CD4-positive, alpha-beta T cell treated with Interleukin-6 at 100 ng/mL for 8 hours (primary cell): ENCODE measurements around the gene NADK2.
"Not testable (repeated sequence)": the region's sequence is repeated elsewhere in the genome, so short reads cannot be mapped to it uniquely, and the experiment has no call there.

ENCODE experiments used
- DNase-seq: peaks from one replicate; pipeline ENCODE4 v3.0.0-alpha.2; 2020; ENCODE audit warnings: mixed read lengths, low spot score

Gene NADK2, protein sequence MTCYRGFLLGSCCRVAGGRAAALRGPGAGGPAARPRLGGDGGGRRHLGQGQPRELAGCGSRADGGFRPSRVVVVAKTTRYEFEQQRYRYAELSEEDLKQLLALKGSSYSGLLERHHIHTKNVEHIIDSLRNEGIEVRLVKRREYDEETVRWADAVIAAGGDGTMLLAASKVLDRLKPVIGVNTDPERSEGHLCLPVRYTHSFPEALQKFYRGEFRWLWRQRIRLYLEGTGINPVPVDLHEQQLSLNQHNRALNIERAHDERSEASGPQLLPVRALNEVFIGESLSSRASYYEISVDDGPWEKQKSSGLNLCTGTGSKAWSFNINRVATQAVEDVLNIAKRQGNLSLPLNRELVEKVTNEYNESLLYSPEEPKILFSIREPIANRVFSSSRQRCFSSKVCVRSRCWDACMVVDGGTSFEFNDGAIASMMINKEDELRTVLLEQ

DNA sequence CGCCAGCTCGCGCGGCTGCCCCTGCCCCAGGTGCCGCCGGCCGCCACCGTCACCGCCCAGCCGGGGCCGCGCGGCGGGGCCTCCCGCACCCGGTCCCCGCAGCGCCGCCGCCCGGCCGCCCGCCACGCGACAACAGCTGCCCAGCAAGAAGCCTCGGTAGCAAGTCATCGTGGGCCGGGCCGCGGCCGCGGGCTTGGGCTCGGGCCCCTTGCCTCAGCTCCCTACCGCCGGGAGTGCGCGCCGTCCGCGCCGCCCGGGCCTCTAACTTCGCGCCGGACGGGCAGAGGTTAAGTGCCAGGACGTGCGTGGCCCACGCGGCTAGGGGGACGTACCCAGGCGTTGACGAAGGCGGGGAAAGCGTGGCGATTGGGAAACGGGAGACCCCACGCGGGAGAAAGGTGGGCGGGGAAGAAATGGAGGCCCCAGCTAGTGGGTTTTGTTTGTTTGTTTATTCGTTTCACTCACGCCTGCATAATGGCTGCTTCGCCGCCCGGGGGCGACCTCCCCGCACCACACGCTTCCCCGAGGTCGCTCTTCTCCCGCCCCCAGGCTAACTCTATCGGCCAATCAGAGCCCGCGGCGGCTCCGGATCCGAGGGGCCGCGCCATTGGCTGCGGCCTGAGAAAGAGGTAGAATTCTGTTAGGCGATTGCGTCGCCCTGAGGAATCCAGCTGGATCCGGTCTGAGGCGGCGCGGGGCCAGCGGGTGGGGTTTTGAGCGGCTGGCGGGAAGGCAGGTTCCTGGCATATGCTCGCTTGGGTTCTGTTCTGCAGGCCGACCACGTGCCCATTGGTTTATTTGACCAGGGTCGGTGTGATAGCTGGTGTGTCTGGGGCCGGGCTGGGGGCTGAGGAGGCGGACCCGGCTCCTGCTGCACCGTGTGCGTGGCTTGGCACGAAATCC is at the start of gene NADK2:
NADK2 (minus strand) TSS at position 295 of the 903 bp plus-strand sequence; CDS start at position 168, 127 bp downstream.
- peak; percentile 92 for DNase-seq

DNA sequence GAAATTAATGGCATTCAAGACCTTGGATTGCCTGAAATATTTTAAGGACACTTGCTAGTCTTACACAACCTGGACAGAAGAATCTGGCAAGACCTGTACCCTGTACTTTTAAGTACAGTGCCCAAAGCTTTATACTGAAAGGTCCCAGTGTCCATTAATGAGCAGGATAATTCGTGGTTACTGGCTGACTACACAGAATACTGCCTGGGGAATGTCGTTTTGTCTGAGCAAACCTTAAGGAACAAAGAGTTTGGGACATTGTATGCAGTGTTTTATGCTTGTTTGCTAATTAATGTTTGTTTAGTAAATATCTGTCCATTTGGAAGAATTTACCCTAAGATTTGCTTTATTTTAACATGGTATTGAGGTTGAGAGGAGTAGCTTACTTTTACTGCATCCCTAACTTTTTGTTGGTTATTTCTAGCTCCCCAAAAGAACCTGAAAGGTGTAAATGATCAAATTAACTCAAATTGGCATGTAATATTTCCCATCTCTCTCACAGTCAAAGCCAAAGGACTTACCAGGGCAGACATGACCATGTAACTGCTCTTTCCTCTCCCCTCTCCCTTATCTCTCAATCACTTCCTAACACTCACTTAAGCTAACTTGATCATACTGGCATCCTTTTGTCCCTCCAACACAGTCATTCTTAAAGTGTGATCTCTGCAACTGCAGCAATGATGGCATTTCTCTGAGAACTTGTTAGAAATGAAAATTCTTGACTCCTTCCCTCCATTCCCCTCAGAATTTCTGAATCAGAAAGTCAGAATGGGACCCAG is 44.3 kb upstream of the NADK2 start:
- no peak for DNase-seq

DNA sequence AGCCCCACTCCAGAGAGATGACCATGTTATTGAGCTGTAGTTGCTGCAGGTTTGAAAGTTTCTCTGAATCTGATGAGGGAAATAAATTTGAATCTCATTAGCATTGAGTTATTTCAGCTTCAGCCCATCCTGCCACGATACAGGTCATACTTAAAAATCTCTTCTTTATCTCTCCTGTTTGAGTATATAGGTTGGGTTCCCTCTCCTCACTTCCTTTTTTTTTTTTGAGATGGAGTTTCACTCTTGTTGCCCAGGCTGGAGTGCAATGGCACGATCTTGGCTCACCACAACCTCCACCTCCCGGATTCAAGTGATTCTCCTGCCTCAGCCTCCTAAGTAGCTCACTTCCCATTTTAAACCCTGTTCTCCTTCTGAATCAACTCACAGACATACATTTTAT is 42.0 kb upstream of the NADK2 start:
- DNase-seq: not testable (repeated sequence)

DNA sequence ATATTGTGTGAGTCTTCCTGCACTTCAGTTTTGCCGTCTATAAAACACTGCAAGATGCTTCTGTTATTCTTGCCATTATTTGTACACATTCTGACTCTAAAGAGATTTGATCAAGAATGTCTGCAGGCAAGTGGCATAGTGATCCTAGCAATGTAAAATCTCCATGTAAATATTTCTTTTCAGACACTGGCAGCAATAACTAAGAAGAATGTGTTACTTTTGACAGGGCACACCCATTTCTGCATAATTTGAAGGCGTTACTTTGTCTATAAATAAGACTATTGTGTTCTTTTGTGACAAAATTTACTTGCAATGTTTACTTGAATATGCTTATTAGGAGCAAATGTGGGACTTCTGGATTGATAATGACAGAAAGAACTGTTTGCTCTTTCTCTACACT is 39.9 kb upstream of the NADK2 start:
- DNase-seq: no peak

DNA sequence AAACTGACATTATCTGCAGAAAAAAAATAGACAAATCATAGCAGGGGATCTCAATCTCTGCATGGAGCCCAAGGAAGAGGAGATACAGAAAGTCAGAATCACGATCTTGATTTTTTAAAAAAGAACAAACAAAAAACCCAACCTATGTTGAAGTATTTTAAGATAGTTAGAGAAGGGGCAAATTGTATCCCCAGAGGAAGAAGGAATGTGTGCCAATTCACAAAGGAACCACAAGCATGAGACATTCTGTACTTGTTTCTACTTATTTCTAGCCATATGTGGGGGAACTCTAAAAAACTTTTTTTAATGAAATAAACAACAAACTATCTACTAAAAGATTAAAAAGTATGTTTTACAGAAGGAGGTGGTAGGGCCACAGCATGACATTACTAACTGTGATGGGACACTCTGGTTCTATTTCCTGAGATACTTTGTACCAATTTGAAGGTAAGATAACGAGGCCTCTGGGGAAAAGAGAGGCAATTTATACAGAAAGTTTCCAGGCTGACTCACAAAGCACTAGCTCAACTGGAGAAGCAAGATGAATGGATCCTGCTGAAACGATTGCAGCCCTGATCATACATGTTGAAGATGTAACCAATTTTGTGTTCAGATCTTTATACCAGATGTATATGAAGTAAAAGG is 37.5 kb upstream of the NADK2 start:
- DNase-seq: no peak

DNA sequence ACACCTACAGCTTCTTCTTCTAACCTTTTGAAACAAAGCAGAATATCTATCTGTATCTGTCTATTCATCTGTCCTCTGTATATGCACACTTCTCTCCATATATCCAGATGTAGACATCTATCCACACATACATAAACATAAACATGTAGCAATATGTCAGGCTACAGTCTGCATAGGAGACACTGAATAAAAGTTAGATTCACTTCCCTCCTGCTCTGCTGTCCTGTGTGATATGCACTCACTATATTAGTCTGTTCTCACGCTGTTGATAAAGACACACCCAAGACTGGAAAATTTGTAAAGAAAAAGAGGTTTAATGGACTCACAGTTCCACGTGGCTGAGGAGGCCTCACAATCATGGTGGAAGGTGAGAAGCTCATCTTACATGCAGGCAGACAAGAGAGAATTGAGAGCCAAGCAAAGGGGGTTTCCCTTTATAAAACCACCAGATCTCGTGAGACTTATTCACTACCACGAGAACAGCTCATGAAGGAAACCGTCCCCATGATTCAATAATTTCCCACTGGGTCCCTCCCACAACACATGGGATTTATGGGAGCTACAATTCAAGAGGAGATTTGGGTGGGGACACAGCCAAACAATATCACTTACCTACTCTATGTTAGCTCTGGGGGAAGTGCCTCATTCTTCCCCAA is 35.9 kb upstream of the NADK2 start:
- no peak for DNase-seq

DNA sequence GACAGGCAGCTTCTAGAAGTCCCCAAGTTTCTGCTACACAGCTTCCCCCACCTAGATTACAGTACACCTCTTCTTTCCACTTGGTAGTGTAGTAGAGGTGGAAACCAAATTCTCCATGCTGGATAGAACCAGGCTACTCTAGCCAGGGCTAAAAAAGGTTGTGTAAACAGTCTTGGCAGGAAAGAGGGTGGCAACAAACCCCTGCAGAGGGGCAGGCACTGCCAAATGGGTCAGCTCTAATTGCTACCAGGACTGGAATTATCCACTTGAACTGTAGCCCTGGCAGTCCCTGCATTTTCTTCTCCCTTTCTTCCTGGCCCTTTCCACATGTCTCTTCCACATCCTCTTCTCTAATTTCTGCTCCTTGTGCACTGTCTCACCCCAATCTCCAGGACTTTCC is 35.1 kb upstream of the NADK2 start:
- DNase-seq: no peak

DNA sequence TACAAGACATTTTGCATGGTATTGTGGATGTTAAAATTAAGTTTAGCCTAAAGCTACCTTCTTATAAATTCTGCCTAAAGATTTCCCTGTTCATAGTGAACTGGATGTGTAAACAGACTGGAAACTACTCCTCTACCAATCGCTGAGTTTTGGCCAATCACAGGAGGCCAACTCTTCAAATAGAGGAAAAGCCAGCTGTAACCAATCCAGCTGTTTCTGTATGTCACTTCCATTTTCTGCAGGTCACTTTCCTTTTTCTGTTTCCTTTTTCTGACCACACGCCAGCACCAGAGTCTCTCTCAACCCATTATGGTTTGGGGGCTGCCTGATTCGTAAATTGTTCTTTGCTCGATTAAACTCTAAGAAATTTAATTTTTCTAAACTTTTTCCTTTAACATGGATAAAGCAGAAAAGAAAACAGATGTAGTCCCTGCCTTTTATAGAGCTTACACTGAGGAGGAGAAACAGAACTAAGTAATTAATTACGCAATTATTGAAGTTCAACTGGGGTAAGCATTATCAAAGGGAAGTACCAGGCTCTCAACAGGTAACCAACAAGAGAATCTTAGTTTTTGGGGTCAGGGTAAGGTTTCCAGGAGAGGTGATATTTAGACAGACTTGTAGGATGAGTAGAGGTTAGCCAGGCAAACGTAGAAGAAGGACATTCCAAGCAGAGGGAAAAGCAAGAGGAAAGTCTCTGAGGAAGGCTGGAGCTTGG is 32.2 kb upstream of the NADK2 start:
- DNase-seq: no peak

DNA sequence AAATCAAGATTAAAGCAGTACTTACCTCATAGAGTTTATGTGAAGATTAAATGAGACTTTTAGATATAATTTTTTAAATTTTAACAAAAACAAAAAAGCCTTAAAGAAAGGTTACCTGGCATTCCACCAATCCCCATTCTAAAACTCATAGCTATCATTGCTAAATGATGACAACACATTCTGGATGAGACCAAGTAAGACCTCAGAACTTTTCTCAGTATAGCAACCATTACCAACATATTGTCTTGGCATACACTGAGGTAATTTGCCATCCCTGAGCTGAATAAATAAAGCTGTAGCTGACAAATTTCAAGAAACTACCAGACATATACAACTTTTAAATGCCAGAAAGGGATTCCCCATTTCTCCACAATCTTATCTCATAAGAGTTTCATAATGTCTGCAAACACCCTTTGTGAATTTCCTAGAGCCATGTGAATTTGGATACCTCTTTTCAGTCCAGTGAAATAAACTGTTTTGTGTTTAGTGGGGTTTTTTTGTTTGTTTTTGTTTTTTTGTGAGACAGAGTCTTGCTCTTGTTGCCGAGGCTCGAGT is 30.5 kb upstream of the NADK2 start:
- no peak for DNase-seq

DNA sequence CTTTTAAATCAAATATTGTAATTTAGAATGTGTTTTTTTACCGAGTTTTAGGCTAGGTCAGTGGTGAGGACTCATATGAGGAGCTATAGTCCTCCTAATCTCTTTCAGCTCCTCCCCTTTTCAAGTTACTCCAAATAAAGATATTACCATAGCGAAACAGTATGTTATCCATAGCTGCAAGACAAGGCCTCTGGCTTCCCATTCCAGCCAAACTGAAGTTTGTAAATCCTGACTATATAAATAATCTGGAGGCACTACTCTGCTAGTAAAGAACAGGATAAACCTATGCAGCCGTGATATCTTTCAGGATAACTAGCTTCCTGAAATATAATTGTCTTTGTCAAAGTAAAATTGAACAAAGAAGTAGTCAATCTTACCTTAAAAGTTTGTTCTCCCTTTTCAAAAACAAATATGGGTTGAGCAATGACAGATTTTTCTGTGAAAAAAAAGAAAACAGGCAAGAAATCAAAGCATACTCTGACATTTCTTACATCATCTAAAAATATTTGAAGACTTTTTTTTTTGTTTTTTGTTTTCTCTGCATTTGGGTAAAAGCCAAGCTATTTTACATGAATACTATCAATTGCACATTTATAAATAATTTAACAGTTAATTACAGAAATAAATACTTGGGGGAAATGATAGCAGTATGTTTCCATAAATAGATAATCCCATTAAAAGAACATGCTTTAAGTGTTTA is 29.3 kb upstream of the NADK2 start:
- no peak for DNase-seq

DNA sequence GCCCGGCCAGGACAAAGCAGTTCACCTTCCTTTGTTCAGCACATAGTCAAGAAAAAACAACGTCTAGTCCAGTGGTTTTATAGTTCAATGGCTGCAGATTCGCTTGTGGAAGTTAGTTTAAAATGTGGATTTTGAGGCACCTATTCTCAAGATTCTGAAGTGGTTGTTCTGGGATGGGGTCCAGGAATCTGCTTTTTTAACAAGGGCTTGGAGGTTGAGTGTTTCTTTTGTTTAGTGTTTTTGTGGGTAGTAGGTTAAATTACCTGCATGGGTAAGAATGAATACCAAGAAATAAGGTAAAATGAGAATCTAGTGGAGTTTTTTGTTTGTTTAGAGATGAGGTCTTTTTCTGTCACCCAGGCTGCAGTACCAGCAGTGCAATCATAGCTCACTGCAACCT is 28.4 kb upstream of the NADK2 start:
- no peak for DNase-seq

DNA sequence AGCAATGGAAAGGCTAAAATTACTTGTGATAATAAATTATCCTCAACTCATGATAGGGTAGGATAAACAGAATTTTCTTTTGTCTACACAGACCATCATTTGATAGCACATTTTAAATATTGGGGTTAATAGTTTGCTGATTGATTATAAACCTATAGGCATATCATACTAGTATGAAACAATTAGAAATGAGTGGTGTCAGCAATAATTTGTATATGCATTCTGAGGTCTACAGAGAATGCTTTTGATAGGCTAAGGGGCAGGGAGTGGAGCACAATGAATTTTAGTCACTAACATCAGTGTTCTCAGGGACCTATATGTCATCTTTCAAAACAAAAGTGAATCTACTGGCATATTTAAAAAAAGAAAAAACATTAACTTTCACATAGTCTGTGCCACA is 27.8 kb upstream of the NADK2 start:
- no peak for DNase-seq

DNA sequence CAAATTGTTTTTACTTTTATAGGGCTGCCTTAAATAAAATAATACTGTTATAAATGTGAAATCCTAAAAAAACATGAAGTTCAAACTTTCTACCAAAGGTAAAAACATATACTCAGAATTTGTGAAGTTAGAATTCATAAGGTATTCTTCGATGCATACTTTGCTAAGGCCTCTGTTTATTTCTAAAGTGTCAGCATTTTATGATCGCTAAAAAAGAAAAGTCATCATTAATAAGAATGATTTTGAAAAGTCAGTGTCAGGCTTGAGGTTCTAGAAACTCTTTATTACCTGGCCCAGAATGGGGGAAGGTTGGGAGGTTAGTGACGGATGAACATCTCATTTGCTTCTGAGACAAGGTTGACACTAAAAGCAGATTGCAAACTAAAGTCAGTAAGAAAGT is 26.2 kb upstream of the NADK2 start:
- no peak for DNase-seq

DNA sequence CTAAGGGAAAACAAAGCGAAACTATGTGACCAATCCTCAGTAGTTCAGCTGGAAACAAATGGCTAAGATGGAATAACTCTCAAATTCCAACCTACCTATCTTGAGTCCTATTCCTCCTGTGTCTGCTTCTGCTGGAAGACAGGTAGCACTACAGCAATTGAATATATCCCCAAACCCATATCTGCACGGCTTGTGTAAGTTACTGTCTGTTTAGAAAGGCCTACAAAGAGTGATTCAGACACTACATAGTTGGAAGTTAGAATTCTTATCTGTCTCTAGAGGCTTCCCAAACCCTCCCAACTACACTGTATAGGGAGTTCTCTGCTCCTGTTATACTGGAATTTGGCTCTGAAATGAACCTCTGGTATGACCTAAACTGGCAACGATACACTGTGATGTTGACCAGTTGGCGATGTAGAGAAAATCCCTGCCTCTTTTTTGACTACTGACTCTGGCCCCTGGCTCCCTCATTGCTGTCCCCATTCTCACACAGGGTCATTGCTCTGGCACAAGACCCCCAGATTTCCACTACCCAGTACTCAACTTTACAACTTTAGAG is 22.6 kb upstream of the NADK2 start:
- no peak for DNase-seq

DNA sequence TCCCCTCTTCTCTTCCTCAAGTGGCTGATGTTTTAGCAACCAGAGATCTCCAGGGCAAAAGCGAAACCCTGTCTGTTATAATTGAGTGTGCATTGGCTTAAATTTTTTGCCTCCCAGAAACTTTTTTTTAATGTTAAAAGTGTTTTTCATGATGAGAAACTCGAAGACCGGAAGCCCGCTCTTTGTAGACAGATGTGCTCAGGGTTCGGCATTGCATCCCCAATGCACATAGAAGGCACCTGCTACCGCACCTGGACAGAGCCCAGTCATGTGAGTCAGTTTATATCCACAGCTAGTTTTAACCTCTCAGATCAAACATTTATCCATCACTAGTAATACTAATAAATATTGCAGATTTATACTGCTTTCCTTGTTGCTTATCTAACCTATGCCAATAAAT is 19.5 kb upstream of the NADK2 start:
- DNase-seq: no peak

DNA sequence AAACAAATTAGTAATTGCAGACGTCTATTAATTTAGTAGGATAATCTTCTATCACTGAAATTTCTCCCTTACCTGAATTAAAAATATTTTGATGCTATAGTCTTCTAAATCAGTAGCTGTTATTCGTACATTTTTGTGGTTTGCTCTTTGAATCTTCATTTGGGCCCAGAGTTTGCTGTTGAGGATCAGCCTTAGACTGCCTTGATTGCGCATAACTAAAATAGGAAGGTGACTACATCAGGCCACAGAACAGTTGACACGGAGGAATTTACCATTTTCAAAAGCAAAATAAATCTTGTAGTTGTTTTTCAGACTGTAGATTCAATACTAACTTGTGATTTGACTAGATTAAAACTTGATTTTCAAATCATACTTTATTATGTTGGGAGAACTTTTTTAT is 11.8 kb upstream of the NADK2 start:
- no peak for DNase-seq

DNA sequence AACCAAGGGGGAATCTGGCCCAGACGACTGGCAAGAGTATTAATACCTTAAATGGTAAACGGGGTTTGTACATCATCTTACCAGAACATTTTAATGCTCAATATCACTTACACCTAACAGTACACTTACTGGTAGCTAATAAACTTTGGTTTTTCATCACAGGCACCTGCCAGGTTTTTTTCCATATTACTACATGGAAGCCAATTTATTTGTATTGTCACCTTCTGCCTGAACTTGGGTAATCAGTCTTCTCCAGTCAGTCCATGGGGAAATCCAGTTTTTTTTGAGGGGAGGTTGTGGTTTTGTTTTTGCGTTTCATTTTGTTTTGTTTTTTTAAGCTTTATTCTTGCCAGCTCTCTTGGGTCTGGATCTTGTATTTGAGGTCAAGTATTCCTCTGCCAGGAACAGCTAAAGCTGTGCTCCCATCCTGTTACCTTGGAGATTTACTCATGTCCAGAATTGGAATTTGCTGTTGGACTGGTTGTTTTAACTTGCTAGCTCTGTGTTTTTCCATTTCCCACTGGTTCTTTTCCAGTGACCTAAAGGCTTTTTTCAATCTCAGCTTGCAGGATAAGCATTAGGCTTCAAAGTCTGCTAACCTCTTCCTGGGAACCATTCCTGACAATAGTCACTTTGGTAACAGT is 11.1 kb upstream of the NADK2 start:
- DNase-seq: no peak

DNA sequence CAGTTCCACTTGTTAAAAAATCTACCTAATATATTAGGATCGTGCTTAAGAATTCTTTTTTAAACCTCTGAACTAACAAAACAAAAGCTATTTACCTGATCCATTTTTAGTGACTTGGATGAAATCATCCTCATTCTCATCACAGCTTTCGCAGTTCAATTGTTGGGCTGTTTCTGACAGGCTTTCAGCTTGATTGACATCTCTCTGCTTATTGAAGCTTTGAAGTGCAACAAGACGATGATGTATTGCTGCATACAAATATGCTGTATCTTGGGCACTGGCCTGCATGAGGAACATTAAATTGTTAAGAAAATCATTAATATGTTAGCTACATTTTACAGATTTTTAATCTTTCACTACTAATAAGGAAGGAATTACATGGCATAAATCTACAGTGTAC is 9.5 kb upstream of the NADK2 start:
- DNase-seq: no peak

DNA sequence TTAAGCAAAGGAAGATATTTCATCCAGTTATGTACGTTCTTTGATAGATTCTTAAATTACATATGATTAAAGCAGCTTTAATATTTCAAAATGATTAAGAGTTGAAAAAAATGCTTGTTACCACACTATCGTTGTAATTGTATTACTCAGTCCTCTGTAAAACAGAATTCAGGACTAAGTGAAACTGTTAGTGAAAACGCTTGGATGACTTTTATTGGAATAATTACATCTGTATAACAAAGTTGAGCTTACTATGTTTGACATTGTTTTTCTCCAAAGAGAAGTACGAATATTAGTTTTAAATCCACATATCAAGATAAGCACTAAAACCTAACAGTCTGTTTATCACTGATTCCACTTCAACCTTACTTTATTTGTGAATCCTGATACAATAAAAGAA is 8.7 kb upstream of the NADK2 start:
- no peak for DNase-seq
